HFF-Myc (cell line): ENCODE measurements around the gene RABL3.

ENCODE experiments used
- DNase-seq: peaks from one replicate; pipeline ENCODE4 v3.0.0-alpha.2; 2011; ENCODE audit warnings: low read depth; ENCODE audit errors: extremely low read depth
- H3K4me3 ChIP-seq: replicated peaks from 2 replicates; pipeline ENCODE4 v1.5.1; 2011; ENCODE audit warnings: low read depth, mild to moderate bottlenecking, control low read depth, low read length
- CTCF ChIP-seq: IDR thresholded peaks from 2 replicates; pipeline ENCODE4 v1.5.1; 2012; ENCODE audit warnings: mild to moderate bottlenecking, low read depth, low read length, control low read depth; ENCODE audit errors: missing control alignments

RABL3 gene

GRCh38 chr3:120773932-120774331, 31.6 kb upstream of the RABL3 start:
- H3K4me3 ChIP-seq, result no peak overlapping the region
- no peak for TF ChIP-seq CTCF
- no peak for DNase-seq

- H3K4me3 ChIP-seq, result no peak overlapping the region
- TF ChIP-seq CTCF, result no peak
These were observed 29.8 kb upstream of the RABL3 start for GRCh38 chr3:120772081-120772480.

GRCh38 chr3:120770891-120771290, 28.6 kb upstream of the RABL3 start:
- no peak for DNase-seq
- no peak for TF ChIP-seq CTCF
- H3K4me3 ChIP-seq, result no peak overlapping the region

More at GRCh38 chr3:120772081-120772480, 29.8 kb upstream of the RABL3 start:
- DNase-seq, result no peak

GRCh38 chr3:120769436-120769835, 27.1 kb upstream of the RABL3 start:
- H3K4me3 ChIP-seq, result no peak overlapping the region
- no peak for TF ChIP-seq CTCF
- DNase-seq, result no peak

GRCh38 chr3:120767106-120767505, 24.8 kb upstream of the RABL3 start:
- H3K4me3 ChIP-seq, result no peak overlapping the region
- no peak for TF ChIP-seq CTCF
- DNase-seq, result no peak

GRCh38 chr3:120766576-120766975, 24.3 kb upstream of the RABL3 start:
- no peak for DNase-seq
- H3K4me3 ChIP-seq, result no peak overlapping the region
- no peak for TF ChIP-seq CTCF

GRCh38 chr3:120765830-120766493, 23.6 kb upstream of the RABL3 start:
- no peak for TF ChIP-seq CTCF
- no peak overlapping the region for H3K4me3 ChIP-seq
- no peak for DNase-seq
